ENCODE results near the gene INPP5A.

INPP5A gene

GRCh38 chr10:132827861-132828539 lies 290.4 kb downstream of the INPP5A start:
- in situ Hi-C loops (cut with HindIII; ENCODE audit: low pct_ligation_motif_present, low sequenced_read_pairs) = no loop called here
- DNase-seq = no peak
- no peak overlapping the region for H3K4me3 ChIP-seq (ENCODE audit: low read depth, low read length)
- H3K36me3 ChIP-seq (replicated peaks) = no peaks in the 10 kb centered on the region
- H3K27me3 ChIP-seq (replicated peaks) = peaks cover 10% of the 10 kb centered on the region
- H3K27ac ChIP-seq = no peak overlapping the region
- TF ChIP-seq, protein P1, sequence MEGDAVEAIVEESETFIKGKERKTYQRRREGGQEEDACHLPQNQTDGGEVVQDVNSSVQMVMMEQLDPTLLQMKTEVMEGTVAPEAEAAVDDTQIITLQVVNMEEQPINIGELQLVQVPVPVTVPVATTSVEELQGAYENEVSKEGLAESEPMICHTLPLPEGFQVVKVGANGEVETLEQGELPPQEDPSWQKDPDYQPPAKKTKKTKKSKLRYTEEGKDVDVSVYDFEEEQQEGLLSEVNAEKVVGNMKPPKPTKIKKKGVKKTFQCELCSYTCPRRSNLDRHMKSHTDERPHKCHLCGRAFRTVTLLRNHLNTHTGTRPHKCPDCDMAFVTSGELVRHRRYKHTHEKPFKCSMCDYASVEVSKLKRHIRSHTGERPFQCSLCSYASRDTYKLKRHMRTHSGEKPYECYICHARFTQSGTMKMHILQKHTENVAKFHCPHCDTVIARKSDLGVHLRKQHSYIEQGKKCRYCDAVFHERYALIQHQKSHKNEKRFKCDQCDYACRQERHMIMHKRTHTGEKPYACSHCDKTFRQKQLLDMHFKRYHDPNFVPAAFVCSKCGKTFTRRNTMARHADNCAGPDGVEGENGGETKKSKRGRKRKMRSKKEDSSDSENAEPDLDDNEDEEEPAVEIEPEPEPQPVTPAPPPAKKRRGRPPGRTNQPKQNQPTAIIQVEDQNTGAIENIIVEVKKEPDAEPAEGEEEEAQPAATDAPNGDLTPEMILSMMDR (IDR thresholded peaks at IDR 0.05; ENCODE audit: low read depth, low read length, missing control alignments) = no peak

DNA sequence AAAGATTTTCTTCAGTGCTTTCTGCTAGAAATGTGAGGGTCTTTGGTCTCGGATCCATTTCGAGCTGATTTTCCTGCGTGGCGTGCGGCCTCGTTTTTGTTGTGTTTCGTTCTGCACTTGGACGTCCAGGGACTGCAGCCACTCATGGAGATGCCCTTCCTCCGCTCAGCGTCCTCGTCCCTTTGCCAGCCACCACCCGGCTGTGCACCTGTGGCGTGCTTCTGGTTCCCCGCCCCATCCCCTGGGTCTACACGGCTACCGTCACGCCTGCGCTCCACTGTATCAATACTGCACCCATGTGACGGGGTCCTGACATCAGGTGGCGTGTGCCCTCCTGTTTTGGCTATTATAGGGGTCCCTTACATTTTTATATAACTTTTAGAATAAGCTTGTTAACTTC lies 291.1 kb downstream of the INPP5A start:
- no peak for DNase-seq
- Histone ChIP-seq H3K27me3 (replicated peaks) (peaks cover 10% of the 10 kb centered on the region), H3K4me3 (ENCODE audit: low read depth, low read length) (no peak overlapping the region), H3K27ac (no peak overlapping the region), H3K36me3 (replicated peaks) (no peaks in the 10 kb centered on the region)
- TF ChIP-seq, protein P1 (IDR thresholded peaks at IDR 0.05; ENCODE audit: low read depth, low read length, missing control alignments) = no peak
- in situ Hi-C loops (cut with HindIII; ENCODE audit: low pct_ligation_motif_present, low sequenced_read_pairs) = no loop called here

- H3K36me3 ChIP-seq (replicated peaks) = no peaks in the 10 kb centered on the region
- TF ChIP-seq, protein P1 (IDR thresholded peaks at IDR 0.05; ENCODE audit: low read depth, low read length, missing control alignments) = no peak
- no peak overlapping the region for H3K27ac ChIP-seq
- in situ Hi-C loops (cut with HindIII; ENCODE audit: low pct_ligation_motif_present, low sequenced_read_pairs) = no loop called here
- H3K4me3 ChIP-seq (ENCODE audit: low read depth, low read length) = no peak overlapping the region
- H3K27me3 ChIP-seq (replicated peaks) = peaks cover 10% of the 10 kb centered on the region
- DNase-seq = no peak
Measured at GRCh38 chr10:132829403-132829802, 291.8 kb downstream of the INPP5A start.

- H3K36me3 ChIP-seq (replicated peaks) = no peaks in the 10 kb centered on the region
- peaks cover 10% of the 10 kb centered on the region for H3K27me3 ChIP-seq (replicated peaks)
- TF ChIP-seq, protein P1 (IDR thresholded peaks at IDR 0.05; ENCODE audit: low read depth, low read length, missing control alignments) = no peak
- H3K27ac ChIP-seq = no peak overlapping the region
- in situ Hi-C loops (cut with HindIII; ENCODE audit: low pct_ligation_motif_present, low sequenced_read_pairs) = no loop called here
- no peak for DNase-seq
- H3K4me3 ChIP-seq (ENCODE audit: low read depth, low read length) = no peak overlapping the region
Measured at GRCh38 chr10:132832186-132832969, 294.8 kb downstream of the INPP5A start.
